Upper lobe of left lung (tissue), 6 donors: ENCODE measurements around the gene ZNF763. TPM values are rescaled to one million over a fixed set of nuclear protein-coding genes. Genes with fewer than 3 reads are reported as not detected.
"Not testable (repeated sequence)": the region's sequence is repeated elsewhere in the genome, so short reads cannot be mapped to it uniquely, and the experiment has no call there.

Experiments used
- ATAC-seq, 2 donors: fragments of 200-7000 bp; cut with Tn5 transposase; one replicate each; pipeline ENCODE4 v1.9.1; 2022; ENCODE audit warnings: mild to moderate bottlenecking in 2 of 2, moderate library complexity in 2 of 2; ENCODE audit not compliant: low FRiP score in 2 of 2
- DNase-seq, 2 donors: peaks; one replicate each; pipeline ENCODE4 v3.0.0-alpha.2; 2019 to 2020
- H3K27ac ChIP-seq, 4 donors: fragments of 200-600 bp; sonication (generic); one replicate each; pipeline ENCODE4 v1.5.1; 2016 to 2019
- H3K27me3 ChIP-seq, 4 donors: fragments of 200-600 bp; sonication (generic); one replicate each; pipeline ENCODE4 v1.5.1; 2017 to 2019
- H3K36me3 ChIP-seq, 4 donors: fragments of 200-600 bp; sonication (generic); one replicate each; pipeline ENCODE4 v1.5.1; 2016 to 2019
- H3K4me1 ChIP-seq, 4 donors: fragments of 200-600 bp; sonication (generic); one replicate each; pipeline ENCODE4 v1.5.1; 2018 to 2019
- H3K4me3 ChIP-seq, 4 donors: fragments of 200-600 bp; sonication (generic); one replicate each; pipeline ENCODE4 v1.5.1; 2017 to 2019; ENCODE audit warnings: mild to moderate bottlenecking in 2 of 4, moderate library complexity in 1 of 4
- H3K9me3 ChIP-seq, 4 donors: fragments of 200-600 bp; sonication (generic); one replicate each; pipeline ENCODE4 v1.5.1; 2018 to 2019
- EP300 ChIP-seq, 4 donors: sonication (generic); formaldehyde crosslinking; IDR thresholded peaks; one replicate each; pipeline ENCODE4 v1.5.1; 2017; ENCODE audit warnings: antibody characterized with exemption in 4 of 4, control low read depth in 2 of 4
- POLR2A ChIP-seq, 4 donors: fragments of 450-650 bp; IDR thresholded peaks; one replicate each; pipeline ENCODE4 v1.5.1; 2016 to 2017; ENCODE audit warnings: antibody characterized with exemption in 4 of 4, mild to moderate bottlenecking in 2 of 4
- POLR2AphosphoS5 ChIP-seq, 2 donors: sonication (generic); formaldehyde crosslinking; IDR thresholded peaks; one replicate each; pipeline ENCODE4 v1.5.1; 2017; ENCODE audit warnings: antibody characterized with exemption in 2 of 2
- whole genome bisulfite sequencing, 2 donors: methylation state at CpG; one replicate each; pipeline ENCODE4 v1.1.5; 2017 to 2018; 5-methylcytosine and 5-hydroxymethylcytosine counted together
- total RNA-seq, 6 donors: library from RNA; depleted of rRNA in 4 of 6; stranded (reverse); fragments of >200 nt in 4 of 6; gene quantifications; one replicate each; pipeline versions ENCODE4 v1.1.0 to v1.2.1, GENCODE V29; 2016 to 2021
- TF ChIP-seq, protein P1 (sequence below), 6 experiments: fragments of 450-650 bp in 4 of 6; fragments of 200-600 bp in 2 of 6; sonication (generic) in 2 of 6; IDR thresholded peaks; one replicate each; pipeline ENCODE4 v1.5.1; 2016 to 2019; ENCODE audit warnings: antibody characterized with exemption in 6 of 6
- donor health status: DM: no; HTN: no; CAD: no; lungs with moderate emphysema.
- donor health status: DM: no; HTN: yes; CAD: no; lungs with severe emphysema.

Gene ZNF763
- total RNA-seq, 6 donors from 2014 or later = 2.4 to 9.4 (median 5.9) TPM

DNA sequence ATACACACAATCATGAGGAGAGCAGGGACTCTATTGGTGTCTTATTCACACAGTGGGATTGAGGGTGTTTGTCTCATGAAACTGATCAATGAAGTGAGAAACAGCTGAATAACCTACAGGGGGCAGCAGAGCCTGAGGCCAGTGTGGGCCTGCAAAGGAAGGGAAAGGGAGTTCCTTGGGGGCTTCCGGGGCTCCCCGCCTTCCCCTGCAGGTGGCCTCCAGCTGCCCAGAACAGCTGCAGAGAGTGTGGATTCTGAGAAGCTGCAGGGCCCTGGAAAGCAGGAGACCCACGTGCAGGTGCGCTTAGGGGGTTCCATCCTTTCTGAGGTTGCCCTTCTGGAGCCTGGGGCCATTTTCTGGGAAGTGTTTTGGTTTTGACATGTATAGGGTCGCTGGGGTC lies 20.1 kb downstream of the ZNF763 start:
- Histone ChIP-seq H3K4me1 (peaks cover 0 to 15% (median 0%) of the 10 kb centered on the region in 4 donors), H3K27ac (no peak overlapping the region), H3K4me3 (no peak overlapping the region), H3K27me3 (no peaks in the 10 kb centered on the region), H3K36me3 (no peaks in the 10 kb centered on the region), H3K9me3 (peaks cover 15 to 26% (median 20%) of the 10 kb centered on the region in 4 donors)
- no peak for ATAC-seq
- WGBS, 2 donors = 22 to 25% methylated on average over 3 to 5 of the region's 5 CpGs
- TF ChIP-seq, protein P1, sequence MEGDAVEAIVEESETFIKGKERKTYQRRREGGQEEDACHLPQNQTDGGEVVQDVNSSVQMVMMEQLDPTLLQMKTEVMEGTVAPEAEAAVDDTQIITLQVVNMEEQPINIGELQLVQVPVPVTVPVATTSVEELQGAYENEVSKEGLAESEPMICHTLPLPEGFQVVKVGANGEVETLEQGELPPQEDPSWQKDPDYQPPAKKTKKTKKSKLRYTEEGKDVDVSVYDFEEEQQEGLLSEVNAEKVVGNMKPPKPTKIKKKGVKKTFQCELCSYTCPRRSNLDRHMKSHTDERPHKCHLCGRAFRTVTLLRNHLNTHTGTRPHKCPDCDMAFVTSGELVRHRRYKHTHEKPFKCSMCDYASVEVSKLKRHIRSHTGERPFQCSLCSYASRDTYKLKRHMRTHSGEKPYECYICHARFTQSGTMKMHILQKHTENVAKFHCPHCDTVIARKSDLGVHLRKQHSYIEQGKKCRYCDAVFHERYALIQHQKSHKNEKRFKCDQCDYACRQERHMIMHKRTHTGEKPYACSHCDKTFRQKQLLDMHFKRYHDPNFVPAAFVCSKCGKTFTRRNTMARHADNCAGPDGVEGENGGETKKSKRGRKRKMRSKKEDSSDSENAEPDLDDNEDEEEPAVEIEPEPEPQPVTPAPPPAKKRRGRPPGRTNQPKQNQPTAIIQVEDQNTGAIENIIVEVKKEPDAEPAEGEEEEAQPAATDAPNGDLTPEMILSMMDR (IDR thresholded peaks at IDR 0.05) = no peak
- TF ChIP-seq POLR2AphosphoS5 (IDR thresholded peaks at IDR 0.05) = no peak
- no peak for TF ChIP-seq POLR2A (IDR thresholded peaks at IDR 0.05)
- TF ChIP-seq EP300 (IDR thresholded peaks at IDR 0.05) = no peak
- DNase-seq = peak in 1 of 2 donors; percentile 23

DNA sequence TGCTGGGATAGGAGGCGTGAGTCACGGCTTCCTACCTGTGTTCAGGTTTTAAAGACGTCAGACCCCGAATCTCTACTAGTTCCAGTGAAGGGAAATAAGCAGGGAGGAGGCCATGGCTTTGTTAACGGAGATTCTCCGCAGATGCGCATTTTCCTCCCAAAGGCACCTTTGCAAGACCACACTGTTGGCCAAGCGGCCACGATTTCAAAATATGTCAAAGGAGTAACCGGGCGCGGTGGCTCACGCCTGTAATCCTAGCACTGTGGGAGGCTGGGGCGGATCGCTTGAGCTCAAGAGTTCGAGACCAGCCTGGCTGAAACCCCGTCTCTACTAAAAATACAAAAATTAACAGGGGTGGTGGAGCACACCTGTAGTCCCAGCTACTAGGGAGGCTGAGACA lies 21.9 kb downstream of the ZNF763 start:
- TF ChIP-seq POLR2A (IDR thresholded peaks at IDR 0.05) = no peak
- TF ChIP-seq, protein P1 (IDR thresholded peaks at IDR 0.05) = no peak
- TF ChIP-seq POLR2AphosphoS5 (IDR thresholded peaks at IDR 0.05) = no peak
- no peak for TF ChIP-seq EP300 (IDR thresholded peaks at IDR 0.05)
- H3K4me3 ChIP-seq = no peak overlapping the region
- peaks cover 0 to 9% (median 2%) of the 10 kb centered on the region in 4 donors for H3K9me3 ChIP-seq
- no peaks in the 10 kb centered on the region for H3K36me3 ChIP-seq
- H3K27me3 ChIP-seq = no peaks in the 10 kb centered on the region
- WGBS, 2 donors = 88 to 93% methylated on average over 17 of the region's 17 CpGs
- ATAC-seq (no peak), DNase-seq (no peak)
- H3K27ac ChIP-seq = no peak overlapping the region
- H3K4me1 ChIP-seq = peaks cover 0 to 15% (median 0%) of the 10 kb centered on the region in 4 donors

DNA sequence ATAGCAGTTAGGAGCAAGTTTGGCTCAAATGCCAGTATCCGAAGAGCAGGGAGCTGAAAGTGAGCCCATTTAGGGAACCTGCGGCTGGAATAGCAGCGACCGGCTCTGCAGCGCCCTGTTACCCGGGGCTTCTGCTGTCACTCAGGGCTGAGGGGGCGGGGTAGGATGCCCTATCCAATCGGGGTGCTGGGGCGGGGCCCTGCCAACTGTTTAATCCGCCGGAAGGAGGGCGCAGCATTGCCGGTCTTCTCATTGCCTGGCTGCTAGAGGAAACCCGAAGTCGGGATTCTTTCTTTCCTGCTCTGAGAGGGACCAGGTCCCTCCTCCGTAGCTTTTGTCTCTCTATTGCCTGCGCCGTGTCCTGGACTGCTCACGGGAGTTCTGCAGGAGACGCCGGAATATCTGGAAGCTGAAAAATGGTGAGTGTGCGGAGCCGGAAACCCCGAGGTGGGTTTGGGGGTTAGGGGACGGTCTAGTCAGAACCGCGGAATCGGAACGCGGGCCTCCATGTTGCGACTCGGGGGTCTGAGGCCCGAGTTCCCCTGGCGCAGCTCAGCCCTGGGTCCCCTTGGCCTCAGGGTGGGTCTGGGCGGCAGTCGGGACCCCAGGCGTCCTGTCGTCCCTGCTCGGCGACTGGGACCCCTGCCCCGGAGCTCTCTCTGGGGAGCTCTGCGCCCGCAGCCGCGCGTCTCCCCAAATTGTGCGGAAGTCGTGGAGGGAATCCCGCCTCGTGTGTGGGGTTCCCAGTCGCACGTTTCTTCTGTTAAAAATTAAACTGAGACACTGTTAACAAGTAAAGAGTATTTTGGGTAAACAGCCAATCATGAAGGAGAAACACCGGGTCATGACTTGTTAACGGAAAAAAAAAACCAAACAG lies 22.8 kb downstream of the ZNF763 start:
- peak; percentile 99 to 100 for ATAC-seq
- 1% methylated on average over 21 to 44 of the region's 54 CpGs for WGBS, 2 donors
- peak overlapping the region; percentile 75 to 95 (median 90) for H3K27ac ChIP-seq

DNA sequence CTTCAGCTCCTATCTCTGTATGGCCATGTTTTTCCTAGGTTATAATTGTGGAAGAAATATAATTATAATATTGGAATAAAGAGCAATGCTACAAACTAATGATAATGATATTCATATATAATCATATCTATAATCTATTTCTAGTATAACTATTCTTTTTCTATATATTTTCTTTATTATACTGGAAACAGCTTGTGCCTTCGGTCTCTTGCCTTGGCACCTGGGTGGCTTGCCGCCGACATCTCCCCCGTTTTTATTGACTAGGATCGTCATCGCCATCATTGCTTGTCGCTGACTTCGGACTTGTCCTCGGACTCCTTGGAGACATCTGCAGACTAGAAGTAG lies 24.2 kb downstream of the ZNF763 start:
- no peaks in the 10 kb centered on the region for H3K36me3 ChIP-seq
- 77 to 78% methylated on average over 9 of the region's 9 CpGs for WGBS, 2 donors
- ATAC-seq = no peak
- H3K27me3 ChIP-seq = no peaks in the 10 kb centered on the region
- peaks cover 0 to 15% (median 0%) of the 10 kb centered on the region in 4 donors for H3K4me1 ChIP-seq
- H3K27ac ChIP-seq = peak overlapping the region in 2 of 4 donors; percentile 91 to 95
- TF ChIP-seq POLR2A (IDR thresholded peaks at IDR 0.05) (no peak), POLR2AphosphoS5 (IDR thresholded peaks at IDR 0.05) (no peak)
- no peak for DNase-seq
- peak overlapping the region in 3 of 4 donors; percentile 61 to 89 (median 71) for H3K4me3 ChIP-seq
- no peaks in the 10 kb centered on the region for H3K9me3 ChIP-seq

More for the DNA sequence above, 22.8 kb downstream of the ZNF763 start:
- DNase-seq = peak; percentile 94 to 99
- no peaks in the 10 kb centered on the region for H3K9me3 ChIP-seq
- no peaks in the 10 kb centered on the region for H3K27me3 ChIP-seq
- TF ChIP-seq, protein P1 (IDR thresholded peaks at IDR 0.05) = no peak
- no peak for TF ChIP-seq EP300 (IDR thresholded peaks at IDR 0.05)
- TF ChIP-seq POLR2A (IDR thresholded peaks at IDR 0.05) = peak in 3 of 4 donors; percentile 69 to 80 (median 72)
- peak; percentile 72 to 97 for TF ChIP-seq POLR2AphosphoS5 (IDR thresholded peaks at IDR 0.05)
- peaks cover 0 to 15% (median 0%) of the 10 kb centered on the region in 4 donors for H3K4me1 ChIP-seq
- peak overlapping the region; percentile 61 to 93 (median 80) for H3K4me3 ChIP-seq
- H3K36me3 ChIP-seq = no peaks in the 10 kb centered on the region

DNA sequence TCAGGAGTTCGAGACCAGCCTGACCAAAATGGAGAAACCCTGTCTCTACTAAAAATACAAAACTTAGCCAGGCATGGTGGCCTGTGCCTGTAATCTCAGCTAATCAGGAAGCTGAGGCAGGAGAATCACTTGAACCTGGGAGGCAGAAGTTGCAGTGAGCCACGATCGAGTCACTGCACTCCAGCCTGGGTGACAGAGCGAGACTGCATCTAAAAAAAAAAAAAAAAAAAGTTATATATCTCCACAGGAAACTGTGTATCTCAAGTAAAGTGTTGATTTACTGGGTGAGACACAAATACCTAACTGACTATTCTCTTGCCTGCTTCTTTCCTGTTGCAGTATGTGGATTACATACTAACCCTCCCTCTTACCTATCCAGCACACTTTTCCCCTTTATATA lies 27.1 kb downstream of the ZNF763 start:
- 71 to 83% methylated on average over 4 of the region's 4 CpGs for WGBS, 2 donors
- peaks cover 0 to 13% (median 0%) of the 10 kb centered on the region in 4 donors for H3K4me1 ChIP-seq
- not testable (repeated sequence) for H3K36me3 ChIP-seq, H3K27me3 ChIP-seq, H3K4me3 ChIP-seq, H3K27ac ChIP-seq, DNase-seq, ATAC-seq, H3K9me3 ChIP-seq
